HepG2 (cell line): Measurements from ENCODE around the gene TOMM20. TPM values are rescaled to one million over a fixed set of nuclear protein-coding genes. Genes with fewer than 3 reads are reported as not detected.

ENCODE experiments used
- ARID2 ChIP-seq: sonication (generic); formaldehyde crosslinking; IDR thresholded peaks from 2 replicates; pipeline ENCODE4 v1.8.1; 2022; ENCODE audit warnings: mild to moderate bottlenecking, missing genetic modification reagents, borderline replicate concordance
- BCL6 ChIP-seq: IDR thresholded peaks from 2 replicates; pipeline ENCODE4 v1.6.1; 2016; ENCODE audit warnings: missing genetic modification reagents, missing compliant biosample characterization
- CERS6 ChIP-seq: sonication (generic); formaldehyde crosslinking; IDR thresholded peaks from 2 replicates; pipeline ENCODE4 v1.5.0; 2020; ENCODE audit warnings: missing genetic modification reagents
- DZIP1 ChIP-seq: sonication (generic); formaldehyde crosslinking; IDR thresholded peaks from 2 replicates; pipeline ENCODE4 v1.5.0; 2020; ENCODE audit warnings: mild to moderate bottlenecking, missing genetic modification reagents
- EED ChIP-seq: sonication (generic); formaldehyde crosslinking; IDR thresholded peaks from 2 replicates; pipeline ENCODE4 v1.5.0; 2020; ENCODE audit warnings: mild to moderate bottlenecking, missing genetic modification reagents
- FOXK2 ChIP-seq: fragments of 450-650 bp; IDR thresholded peaks from 2 replicates; pipeline ENCODE4 v1.6.1; 2016
- HES4 ChIP-seq: sonication (generic); formaldehyde crosslinking; IDR thresholded peaks from 2 replicates; pipeline ENCODE4 v1.9.0; 2021; ENCODE audit warnings: mild to moderate bottlenecking, missing genetic modification reagents, borderline replicate concordance
- KDM2A ChIP-seq: sonication (generic); formaldehyde crosslinking; IDR thresholded peaks from 2 replicates; pipeline ENCODE4 v1.4.0; 2020; ENCODE audit warnings: low read depth, missing genetic modification reagents, borderline replicate concordance
- MXD1 ChIP-seq: sonication (generic); formaldehyde crosslinking; IDR thresholded peaks from 2 replicates; pipeline ENCODE4 v1.4.0; 2020; ENCODE audit warnings: mild to moderate bottlenecking, missing genetic modification reagents
- NFYB ChIP-seq: sonication (generic); formaldehyde crosslinking; IDR thresholded peaks from 2 replicates; pipeline ENCODE4 v1.4.0; 2020; ENCODE audit warnings: missing genetic modification reagents
- PHF8 ChIP-seq: sonication (generic); formaldehyde crosslinking; IDR thresholded peaks from 2 replicates; pipeline ENCODE4 v1.5.0; 2020; ENCODE audit warnings: missing genetic modification reagents
- PPARG ChIP-seq: conservative IDR thresholded peaks from 2 replicates; pipeline ENCODE4 v1.6.1; 2016; ENCODE audit warnings: missing biosample characterization, missing genetic modification reagents
- SRF ChIP-seq: IDR thresholded peaks from 2 replicates; pipeline ENCODE4 v1.6.1; 2011; ENCODE audit warnings: mild to moderate bottlenecking, low read depth, low read length, moderate library complexity
- SRY ChIP-seq: sonication (generic); formaldehyde crosslinking; IDR thresholded peaks from 2 replicates; pipeline ENCODE4 v1.8.0; 2022; ENCODE audit warnings: mild to moderate bottlenecking, missing genetic modification reagents
- ZBTB44 ChIP-seq: sonication (generic); formaldehyde crosslinking; IDR thresholded peaks from 2 replicates; pipeline ENCODE4 v1.4.0; 2020; ENCODE audit warnings: missing genetic modification reagents
- ZNF292 ChIP-seq: sonication (generic); formaldehyde crosslinking; IDR thresholded peaks from 2 replicates; pipeline ENCODE4 v1.8.1; 2022; ENCODE audit warnings: mild to moderate bottlenecking, low read depth, missing genetic modification reagents, borderline replicate concordance
- ZNF362 ChIP-seq: sonication (generic); formaldehyde crosslinking; IDR thresholded peaks from 2 replicates; pipeline ENCODE4 v1.4.0; 2020; ENCODE audit warnings: missing genetic modification reagents, mild to moderate bottlenecking, borderline replicate concordance
- ZNF484 ChIP-seq: sonication (generic); formaldehyde crosslinking; IDR thresholded peaks from 2 replicates; pipeline ENCODE4 v1.5.1; 2020; ENCODE audit warnings: mild to moderate bottlenecking, low read depth, missing genetic modification reagents, borderline replicate concordance
- ZNF577 ChIP-seq: sonication (generic); formaldehyde crosslinking; IDR thresholded peaks from 2 replicates; pipeline ENCODE4 v1.4.0; 2020; ENCODE audit warnings: mild to moderate bottlenecking, low read depth, missing genetic modification reagents, borderline replicate concordance
- ZNF639 ChIP-seq: conservative IDR thresholded peaks from 2 replicates; pipeline ENCODE4 v1.6.1; 2018; ENCODE audit warnings: missing genetic modification reagents
- polyA plus RNA-seq, 8 experiments: library from polyadenylated mRNA; depleted of rRNA in 3 of 8; stranded (reverse) in 7 of 8; unstranded in 1 of 8; fragments of >200 nt; fragmentation: Illumina TruSeq in 4 of 8; extraction: Trizol in 4 of 8; gene quantifications; 2 replicates each; pipeline versions ENCODE4 v1.2.1 to v1.2.3, GENCODE V29; 2011 to 2016; ENCODE audit warnings: low read depth in 4 of 8, missing spikeins in 1 of 8, mixed read lengths in 1 of 8; ENCODE audit not compliant: insufficient read depth in 1 of 8
- total RNA-seq, 5 experiments: library from RNA; depleted of rRNA; stranded (reverse); fragments of >200 nt; fragmentation: Illumina TruSeq; extraction: Trizol; gene quantifications; 2 replicates each; pipeline ENCODE4 v1.2.3, GENCODE V29; 2016; ENCODE audit warnings: low read depth in 1 of 5

TOMM20 gene
- total and polyA plus RNA-seq, 2 of the 13 experiments (the other 11 are each of a cell fraction or from before 2014, with no cell fraction given), result 153 to 376 TPM

- TF ChIP-seq ZNF292 (CRISPR knock-in tag) (peak; percentile 72; the same call in 1 of the 2 replicates), ZNF484 (CRISPR knock-in tag) (no peak), SRF (no peak), ARID2 (CRISPR knock-in tag) (peak; percentile 86; the same call in 1 of the 2 replicates), MXD1 (CRISPR knock-in tag) (peak; percentile 85), ZNF362 (CRISPR knock-in tag) (peak; percentile 37; the same call in 1 of the 2 replicates), DZIP1 (CRISPR knock-in tag) (peak; percentile 87), FOXK2 (peak; percentile 73; the same call in 1 of the 2 replicates), KDM2A (CRISPR knock-in tag) (peak; percentile 81; the same call in 1 of the 2 replicates), ZNF577 (peak; percentile 26; the same call in 1 of the 2 replicates), PHF8 (peak; percentile 92), CERS6 (peak; percentile 86; the same call in 1 of the 2 replicates), ZNF639 (peak; percentile 36; the same call in 1 of the 2 replicates), SRY (CRISPR knock-in tag) (peak; percentile 97; the same call in 1 of the 2 replicates), EED (CRISPR knock-in tag) (0 out of 2 replicates have a peak, but pooled peaks have one; percentile 75), HES4 (CRISPR knock-in tag) (peak; percentile 88), ZBTB44 (no peak; the same call in 1 of the 2 replicates), BCL6 (CRISPR knock-in tag) (peak; percentile 63; the same call in 1 of the 2 replicates), PPARG (CRISPR knock-in tag) (peak; percentile 41; the same call in 1 of the 2 replicates), NFYB (CRISPR knock-in tag) (no peak)
These were observed 32.5 kb upstream of the TOMM20 start, which contains the start of gene RBM34 (continued) for GRCh38 chr1:235160957-235161684.
